Neural cell (in vitro differentiated cells): ENCODE data around the gene C2CD4A. TPM values are rescaled to one million over a fixed set of nuclear protein-coding genes. Genes with fewer than 3 reads are reported as not detected.

ENCODE experiments used
- H2AFZ ChIP-seq: fragments of 200-600, 300-800 bp; sonication (generic), shearing (Covaris generic); 2 replicates; pipeline ENCODE4 v1.6.0; 2014; ENCODE audit warnings: low read depth, mild to moderate bottlenecking, antibody characterized with exemption, low read length, moderate library complexity
- H3F3A ChIP-seq: fragments of 200-600 bp; shearing (Covaris generic); 2 replicates; pipeline ENCODE4 v1.6.1; 2016; ENCODE audit warnings: mild to moderate bottlenecking, moderate library complexity, mixed read lengths, antibody characterized with exemption, low read length; ENCODE audit not compliant: insufficient read depth, poor library complexity, severe bottlenecking
- H3K27ac ChIP-seq: fragments of 200-600, 300-800 bp; sonication (generic), shearing (Covaris generic); 2 replicates; pipeline ENCODE4 v1.5.1; 2014; ENCODE audit warnings: mild to moderate bottlenecking, low read length, moderate library complexity
- H3K27me3 ChIP-seq: fragments of 300-800, 200-600 bp; sonication (generic), shearing (Covaris generic); 2 replicates; pipeline ENCODE4 v1.6.0; 2014; ENCODE audit warnings: mild to moderate bottlenecking, low read depth, low read length, moderate library complexity; ENCODE audit not compliant: insufficient read depth
- H3K36me3 ChIP-seq: fragments of 300-800, 200-600 bp; sonication (generic), shearing (Covaris generic); 2 replicates; pipeline ENCODE4 v1.5.1; 2014; ENCODE audit warnings: mild to moderate bottlenecking, antibody characterized with exemption, low read length, moderate library complexity; ENCODE audit not compliant: insufficient read depth
- H3K4me2 ChIP-seq: fragments of 300-800, 200-600 bp; sonication (generic), shearing (Covaris generic); 2 replicates; pipeline ENCODE4 v1.6.0; 2014; ENCODE audit warnings: mild to moderate bottlenecking, low read length
- H3K4me3 ChIP-seq: fragments of 300-800, 200-600 bp; sonication (generic), shearing (Covaris generic); 2 replicates; pipeline ENCODE4 v1.5.1; 2014; ENCODE audit warnings: mild to moderate bottlenecking, low read length, moderate library complexity
- H3K79me2 ChIP-seq: fragments of 200-600 bp; shearing (Covaris generic); replicated peaks from 2 replicates; pipeline ENCODE4 v1.6.0; 2014; ENCODE audit warnings: mild to moderate bottlenecking, low read length, moderate library complexity; ENCODE audit not compliant: insufficient read depth
- H3K9ac ChIP-seq: fragments of 300-800, 200-600 bp; sonication (generic), shearing (Covaris generic); 2 replicates; pipeline ENCODE4 v1.6.1; 2016; ENCODE audit warnings: mild to moderate bottlenecking, low read length, mixed read lengths
- H3K9me2 ChIP-seq: fragments of 200-600 bp; shearing (Covaris generic); 2 replicates; pipeline ENCODE4 v1.6.1; 2016; ENCODE audit warnings: mild to moderate bottlenecking, low read length, mixed read lengths; ENCODE audit not compliant: insufficient read depth
- H3K9me3 ChIP-seq: fragments of 200-600, 300-800 bp; sonication (generic), shearing (Covaris generic); 2 replicates; pipeline ENCODE4 v1.6.1; 2016; ENCODE audit warnings: mild to moderate bottlenecking, mixed run types, low read length, moderate library complexity, mixed read lengths
- H4K20me1 ChIP-seq: fragments of 200-600 bp; shearing (Covaris generic); 2 replicates; pipeline ENCODE4 v1.6.1; 2016; ENCODE audit warnings: mild to moderate bottlenecking, mixed run types; ENCODE audit not compliant: insufficient read depth
- CTCF ChIP-seq: fragments of 450-650 bp; IDR thresholded peaks from 2 replicates; pipeline ENCODE4 v1.5.1; 2014; ENCODE audit warnings: antibody characterized with exemption, mild to moderate bottlenecking, moderate library complexity; ENCODE audit not compliant: poor library complexity, severe bottlenecking
- EP300 ChIP-seq: fragments of 450-650 bp; conservative IDR thresholded peaks from 2 replicates; pipeline ENCODE4 v1.6.1; 2014; ENCODE audit warnings: antibody characterized with exemption, mild to moderate bottlenecking, moderate library complexity; ENCODE audit not compliant: poor library complexity, severe bottlenecking
- EZH2 ChIP-seq: fragments of 200-600, 300-800 bp; shearing (Covaris generic), sonication (generic); IDR thresholded peaks from 2 replicates; pipeline ENCODE4 v1.6.1; 2014; ENCODE audit warnings: antibody characterized with exemption, low read length, borderline replicate concordance, mild to moderate bottlenecking; ENCODE audit not compliant: insufficient read depth, poor library complexity, severe bottlenecking
- MXI1 ChIP-seq: fragments of 450-650 bp; conservative IDR thresholded peaks from 2 replicates; pipeline ENCODE4 v1.6.1; 2014; ENCODE audit warnings: antibody characterized with exemption, mild to moderate bottlenecking; ENCODE audit not compliant: poor library complexity, severe bottlenecking
- POLR2AphosphoS5 ChIP-seq: IDR thresholded peaks from 2 replicates; pipeline ENCODE4 v1.6.1; 2012
- RAD21 ChIP-seq: fragments of 450-650 bp; conservative IDR thresholded peaks from 2 replicates; pipeline ENCODE4 v1.6.1; 2014; ENCODE audit warnings: antibody characterized with exemption, mild to moderate bottlenecking, moderate library complexity
- SMC3 ChIP-seq: fragments of 450-650 bp; conservative IDR thresholded peaks from 2 replicates; pipeline ENCODE4 v1.6.1; 2014; ENCODE audit warnings: antibody characterized with exemption, mild to moderate bottlenecking, moderate library complexity; ENCODE audit not compliant: poor library complexity
- TAF1 ChIP-seq: IDR thresholded peaks from 2 replicates; pipeline ENCODE4 v1.6.1; 2012; ENCODE audit warnings: low read depth
- polyA plus RNA-seq: library from polyadenylated mRNA; depleted of rRNA; stranded (reverse); fragments of >200 nt; gene quantifications from 2 replicates; pipeline ENCODE4 v1.2.3, GENCODE V29; 2014
- TF ChIP-seq, protein P1 (sequence below): IDR thresholded peaks from 2 replicates; pipeline ENCODE4 v1.6.1; 2012; ENCODE audit warnings: borderline replicate concordance

The C2CD4A gene
- polyA plus RNA-seq, 1 donor from 2014 or later = not detected

DNA sequence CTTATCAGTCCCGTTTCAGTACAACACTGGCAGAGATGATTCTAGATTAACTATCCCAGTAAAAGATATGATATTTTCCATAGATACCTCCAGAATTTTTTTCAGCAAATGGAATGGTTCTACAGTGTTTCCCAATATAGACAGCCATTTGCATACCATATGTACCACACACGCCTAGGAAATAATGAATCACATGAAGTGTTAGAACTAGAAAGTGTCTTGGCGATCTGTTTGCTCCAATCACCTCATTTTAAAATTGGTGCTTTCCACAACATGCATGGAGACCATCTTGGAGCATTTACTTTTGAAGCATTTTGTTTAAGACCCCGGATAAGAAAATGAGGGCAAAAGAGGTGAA, 2.0 kb downstream of the C2CD4A start:
- H3K4me3 ChIP-seq = peak overlapping the region; percentile 57
- no peaks in the 10 kb centered on the region for H3K79me2 ChIP-seq
- H3K4me2 ChIP-seq = no peak overlapping the region
- no peak overlapping the region for H3K9ac ChIP-seq
- no peaks in the 10 kb centered on the region for H3K9me3 ChIP-seq
- no peak overlapping the region for H2AFZ ChIP-seq
- no peak overlapping the region for H3K27ac ChIP-seq
- H4K20me1 ChIP-seq = no peaks in the 10 kb centered on the region
- no peaks in the 10 kb centered on the region for H3K36me3 ChIP-seq
- H3K27me3 ChIP-seq = peaks cover 67% of the 10 kb centered on the region
- TF ChIP-seq EZH2 (no peak), POLR2AphosphoS5 (no peak), RAD21 (no peak), EP300 (no peak)
- TF ChIP-seq, protein P1, sequence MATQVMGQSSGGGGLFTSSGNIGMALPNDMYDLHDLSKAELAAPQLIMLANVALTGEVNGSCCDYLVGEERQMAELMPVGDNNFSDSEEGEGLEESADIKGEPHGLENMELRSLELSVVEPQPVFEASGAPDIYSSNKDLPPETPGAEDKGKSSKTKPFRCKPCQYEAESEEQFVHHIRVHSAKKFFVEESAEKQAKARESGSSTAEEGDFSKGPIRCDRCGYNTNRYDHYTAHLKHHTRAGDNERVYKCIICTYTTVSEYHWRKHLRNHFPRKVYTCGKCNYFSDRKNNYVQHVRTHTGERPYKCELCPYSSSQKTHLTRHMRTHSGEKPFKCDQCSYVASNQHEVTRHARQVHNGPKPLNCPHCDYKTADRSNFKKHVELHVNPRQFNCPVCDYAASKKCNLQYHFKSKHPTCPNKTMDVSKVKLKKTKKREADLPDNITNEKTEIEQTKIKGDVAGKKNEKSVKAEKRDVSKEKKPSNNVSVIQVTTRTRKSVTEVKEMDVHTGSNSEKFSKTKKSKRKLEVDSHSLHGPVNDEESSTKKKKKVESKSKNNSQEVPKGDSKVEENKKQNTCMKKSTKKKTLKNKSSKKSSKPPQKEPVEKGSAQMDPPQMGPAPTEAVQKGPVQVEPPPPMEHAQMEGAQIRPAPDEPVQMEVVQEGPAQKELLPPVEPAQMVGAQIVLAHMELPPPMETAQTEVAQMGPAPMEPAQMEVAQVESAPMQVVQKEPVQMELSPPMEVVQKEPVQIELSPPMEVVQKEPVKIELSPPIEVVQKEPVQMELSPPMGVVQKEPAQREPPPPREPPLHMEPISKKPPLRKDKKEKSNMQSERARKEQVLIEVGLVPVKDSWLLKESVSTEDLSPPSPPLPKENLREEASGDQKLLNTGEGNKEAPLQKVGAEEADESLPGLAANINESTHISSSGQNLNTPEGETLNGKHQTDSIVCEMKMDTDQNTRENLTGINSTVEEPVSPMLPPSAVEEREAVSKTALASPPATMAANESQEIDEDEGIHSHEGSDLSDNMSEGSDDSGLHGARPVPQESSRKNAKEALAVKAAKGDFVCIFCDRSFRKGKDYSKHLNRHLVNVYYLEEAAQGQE = no peak
- H3K9me2 ChIP-seq = no peaks in the 10 kb centered on the region
- H3F3A ChIP-seq = peaks cover 3% of the 10 kb centered on the region

DNA sequence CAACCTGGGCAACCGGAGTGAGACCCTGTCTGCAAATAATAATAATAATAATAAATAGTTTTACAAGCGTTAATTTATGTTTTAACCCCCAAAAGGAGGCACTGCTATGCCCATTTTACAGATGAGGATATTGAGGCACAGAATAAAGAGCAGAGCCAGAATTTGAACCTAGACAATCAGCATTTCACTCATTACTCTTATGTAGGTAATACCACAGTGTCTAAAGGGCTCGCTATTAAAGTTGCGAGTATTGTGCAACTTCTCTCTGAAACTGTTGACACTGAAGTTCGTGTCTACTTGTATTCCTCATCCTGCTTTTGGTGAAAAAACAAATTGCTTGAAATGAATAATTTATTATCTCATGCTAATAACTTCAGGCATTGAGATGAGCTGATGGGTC, 2.8 kb downstream of the C2CD4A start:
- Histone ChIP-seq H3K9me2 (no peaks in the 10 kb centered on the region), H3K9ac (no peak overlapping the region), H3K36me3 (no peaks in the 10 kb centered on the region), H3K4me3 (no peak overlapping the region), H3K27me3 (peaks cover 60% of the 10 kb centered on the region), H3K27ac (no peak overlapping the region), H3K4me2 (no peak overlapping the region), H3K9me3 (no peaks in the 10 kb centered on the region), H2AFZ (no peak overlapping the region), H3F3A (peaks cover 3% of the 10 kb centered on the region), H4K20me1 (no peaks in the 10 kb centered on the region), H3K79me2 (no peaks in the 10 kb centered on the region)
- TF ChIP-seq RAD21 (no peak), POLR2AphosphoS5 (no peak), CTCF (no peak), EP300 (no peak), EZH2 (no peak), MXI1 (no peak), TAF1 (no peak), SMC3 (no peak)
- TF ChIP-seq, protein P1 = no peak
